Activated T-cell treated with anti-CD3 and anti-CD28 coated beads for 24 hours (primary cell): ENCODE results near the gene MBD5.

ENCODE experiments used
- DNase-seq: peaks from one replicate; pipeline ENCODE4 v3.0.0-alpha.2; 2020; ENCODE audit warnings: low read depth

MBD5 gene

GRCh38 chr2:148548716-148549400 lies 528.0 kb downstream of the MBD5 start:
- DNase-seq, result no peak

GRCh38 chr2:148552675-148553331 lies 531.9 kb downstream of the MBD5 start:
- peak; percentile 18 for DNase-seq

- no peak for DNase-seq
These were observed 532.5 kb downstream of the MBD5 start for GRCh38 chr2:148553332-148553887.

- no peak for DNase-seq
These were observed 533.8 kb downstream of the MBD5 start for GRCh38 chr2:148554459-148555247.

- DNase-seq, result no peak
These were observed 534.9 kb downstream of the MBD5 start for GRCh38 chr2:148555622-148556294.

DNA sequence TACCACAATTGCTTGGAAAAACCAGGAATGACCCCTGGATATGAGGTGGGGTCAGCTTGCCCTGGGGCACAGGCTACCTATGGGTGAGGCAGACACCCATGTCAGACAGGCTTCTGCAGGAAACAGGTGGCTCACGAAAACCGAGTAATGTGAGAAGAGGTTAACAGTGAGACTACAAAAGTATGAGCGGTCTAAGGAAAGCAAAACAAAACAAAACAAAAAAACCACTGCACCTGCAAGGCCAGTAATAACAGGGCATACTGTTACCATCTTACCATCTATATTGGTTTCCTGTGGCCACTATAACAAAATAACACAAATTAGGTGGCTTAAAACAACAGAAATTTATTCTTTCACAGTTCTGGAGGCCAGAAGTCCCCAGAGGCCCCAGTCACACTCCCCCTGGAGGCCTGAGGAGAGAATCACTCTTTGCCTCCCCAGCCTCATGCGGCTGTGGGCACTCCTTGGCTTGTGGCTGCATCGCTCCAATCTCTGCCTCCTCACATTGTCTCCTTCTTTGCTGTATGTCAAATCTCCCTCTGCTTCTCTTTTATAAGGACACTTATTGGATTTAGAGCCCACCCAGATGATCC lies 537.0 kb downstream of the MBD5 start:
- no peak for DNase-seq

DNA sequence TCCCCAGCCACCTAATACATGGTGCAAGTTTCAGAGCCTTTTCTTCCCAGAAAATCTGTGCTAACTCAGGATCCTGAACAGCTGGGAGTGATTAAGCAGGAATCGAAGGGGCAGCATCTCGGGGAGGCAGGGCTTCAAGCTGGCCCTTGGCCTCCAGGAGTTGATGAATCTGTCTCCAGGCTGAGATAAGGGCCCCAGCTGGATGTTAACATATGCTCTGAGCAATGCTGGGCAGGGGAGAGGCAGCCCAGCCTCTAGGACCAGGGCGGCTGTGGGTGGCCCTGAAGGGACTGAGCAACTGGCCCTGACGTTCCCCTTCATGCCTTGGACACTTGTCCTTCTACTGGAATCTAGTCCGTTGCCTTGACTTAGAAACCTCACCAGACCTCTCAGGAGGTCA lies 539.6 kb downstream of the MBD5 start:
- DNase-seq, result no peak

GRCh38 chr2:148561389-148561788 lies 540.5 kb downstream of the MBD5 start:
- no peak for DNase-seq

- no peak for DNase-seq
These were observed 544.5 kb downstream of the MBD5 start for GRCh38 chr2:148565272-148565894.
